NCI-H1694 treated with DMSO at 0.1 percent for 48 hours (cell line): ENCODE results near the gene ZNF584.
A peak's percentile ranks its signal among the peaks of the same experiment; 100 is the strongest.
"Not testable (repeated sequence)": the region's sequence is repeated elsewhere in the genome, so short reads cannot be mapped to it uniquely, and the experiment has no call there.

Source experiments
- DNase-seq: peaks from one replicate; lab custom pipeline; 2025; lab: John Stamatoyannopoulos, UW

Gene ZNF584

DNA sequence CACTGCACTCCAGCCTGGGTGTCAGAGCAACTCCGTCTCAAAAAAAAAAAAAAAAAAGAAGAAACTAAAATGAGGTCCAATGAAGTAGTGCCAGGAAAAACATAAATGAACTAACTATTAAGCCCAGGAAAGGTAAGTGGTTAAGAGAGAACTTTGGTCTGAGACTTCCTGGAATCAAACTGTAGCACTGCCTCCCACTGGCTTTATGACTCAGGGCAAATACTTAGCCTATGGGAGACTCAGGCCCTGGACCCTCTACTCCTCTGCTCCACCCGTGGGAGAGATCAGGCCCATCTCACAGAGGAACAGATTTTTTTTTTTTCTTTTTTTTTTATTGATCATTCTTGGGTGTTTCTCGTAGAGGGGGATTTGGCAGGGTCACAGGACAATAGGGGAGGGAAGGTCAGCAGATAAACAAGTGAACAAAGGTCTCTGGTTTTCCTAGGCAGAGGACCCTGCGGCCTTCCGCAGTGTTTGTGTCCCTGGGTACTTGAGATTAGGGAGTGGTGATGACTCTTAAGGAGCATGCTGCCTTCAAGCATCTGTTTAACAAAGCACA lies 4.5 kb upstream of the ZNF584 start:
- not testable (repeated sequence) for DNase-seq

DNA sequence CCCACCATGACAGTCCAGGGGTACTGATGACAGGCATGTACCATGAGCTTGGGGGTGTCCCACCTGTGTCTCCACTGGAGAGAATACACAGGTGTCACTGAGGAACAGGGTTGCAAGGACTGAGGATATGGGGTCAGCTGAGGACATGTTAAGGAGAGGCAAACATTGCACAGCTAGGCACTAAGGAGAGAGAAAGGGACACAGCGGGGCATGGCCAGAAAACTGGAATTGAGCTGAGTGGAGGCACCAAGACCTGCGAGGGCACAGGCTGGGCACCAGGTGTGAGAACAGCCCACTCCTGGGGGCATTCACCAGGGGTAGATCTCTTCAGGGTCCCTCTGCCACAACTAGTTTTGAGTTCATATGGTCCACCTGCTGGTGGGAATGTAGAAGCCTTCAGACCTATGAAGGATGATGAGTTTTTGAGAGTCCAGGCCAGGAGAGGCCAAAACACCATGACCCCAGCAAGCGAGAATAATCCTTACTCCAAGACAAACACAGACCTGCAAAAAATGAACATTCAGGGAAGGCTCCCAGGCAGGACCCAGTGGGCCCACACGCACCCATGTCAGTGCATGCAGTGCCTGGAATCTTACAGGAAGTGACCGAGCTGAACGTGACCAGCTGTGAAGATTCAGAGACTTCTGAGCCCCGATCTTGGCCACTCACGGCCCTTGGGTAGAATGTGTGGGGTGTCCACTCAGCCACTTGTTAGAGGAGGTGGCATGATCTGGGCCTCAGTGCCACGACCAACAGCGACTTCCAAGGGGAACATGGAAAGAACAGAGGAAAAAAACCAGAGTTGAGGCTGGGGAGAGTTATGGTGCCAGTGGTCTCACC lies 1.4 kb upstream of the ZNF584 start:
- DNase-seq = no peak

DNA sequence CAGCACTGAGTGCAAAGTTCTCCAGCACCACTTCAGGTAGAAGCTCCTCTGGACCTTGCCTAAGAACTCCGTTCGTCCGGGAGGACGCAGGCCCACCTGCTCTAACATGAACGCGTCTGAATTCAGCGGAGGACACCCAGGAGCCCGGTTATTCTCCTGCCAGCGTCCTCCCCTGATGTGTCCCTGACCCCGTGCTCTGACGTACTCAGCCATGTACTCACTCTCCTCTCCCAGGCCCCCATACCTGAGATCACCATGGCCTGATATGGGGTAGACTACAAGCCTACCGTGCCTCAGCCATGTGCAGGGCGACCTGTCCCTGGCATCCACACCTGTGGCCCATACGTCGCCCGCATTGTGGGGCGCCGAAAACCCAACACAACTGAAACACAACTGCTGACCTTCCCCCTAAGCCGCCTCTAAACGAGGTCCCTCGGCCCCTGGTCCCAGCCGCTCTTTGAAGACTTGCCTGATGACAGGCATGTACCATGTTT lies 744 bp upstream of the ZNF584 start:
- DNase-seq = no peak

- peak; percentile 26 for DNase-seq
Measured at GRCh38 chr19:58409010-58409790, 751 bp downstream of the ZNF584 start.

- no peak for DNase-seq
Measured at GRCh38 chr19:58416604-58417003, 8.2 kb downstream of the ZNF584 start.

GRCh38 chr19:58417071-58417470 lies 8.6 kb downstream of the ZNF584 start:
- DNase-seq = no peak

DNA sequence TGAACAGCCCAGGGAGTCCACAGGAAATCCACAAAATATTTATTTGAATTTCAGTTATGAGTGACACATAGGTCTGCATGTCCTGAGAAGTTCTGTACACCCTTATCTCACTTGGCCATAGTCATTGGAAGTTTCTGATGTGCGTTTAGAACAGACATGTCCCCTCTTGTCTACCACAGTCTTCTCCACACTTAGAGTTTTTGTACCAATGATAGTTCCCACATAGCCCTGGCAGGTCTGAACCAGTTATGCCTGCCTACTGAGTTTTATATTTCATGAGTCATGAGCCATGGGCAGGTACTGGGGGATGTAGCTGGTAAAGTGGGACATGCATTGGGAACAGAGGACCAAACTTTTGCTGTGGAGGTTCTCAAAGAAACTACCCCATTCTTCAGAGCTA lies 20.2 kb downstream of the ZNF584 start:
- DNase-seq = no peak

GRCh38 chr19:58429745-58430144 lies 21.3 kb downstream of the ZNF584 start:
- no peak for DNase-seq

DNA sequence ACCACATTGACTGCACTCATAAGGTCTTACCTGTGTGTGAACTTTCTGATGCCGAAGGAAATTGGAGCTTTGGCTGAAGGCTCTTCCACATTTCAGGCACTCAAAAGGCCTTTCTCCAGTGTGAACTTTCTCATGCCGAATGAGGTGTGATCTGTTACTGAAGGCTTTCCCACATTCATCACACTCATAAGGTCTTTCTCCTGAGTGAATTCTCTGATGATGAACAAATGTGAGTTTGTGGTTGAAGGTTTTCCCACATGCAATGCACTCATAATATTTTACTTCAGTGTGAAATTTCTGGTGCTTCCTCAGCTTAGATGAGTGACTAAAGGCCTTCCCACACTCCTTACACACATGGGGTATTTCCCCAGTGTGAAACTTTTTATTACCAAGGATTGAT lies 25.8 kb downstream of the ZNF584 start:
- no peak for DNase-seq

GRCh38 chr19:58439576-58440554 lies 31.4 kb downstream of the ZNF584 start, which contains the start of gene ZNF132:
Gene ZNF132 (minus strand): TSS chr19:58440153. CDS start chr19:58439821, 332 bp downstream.
- no peak for DNase-seq

DNA sequence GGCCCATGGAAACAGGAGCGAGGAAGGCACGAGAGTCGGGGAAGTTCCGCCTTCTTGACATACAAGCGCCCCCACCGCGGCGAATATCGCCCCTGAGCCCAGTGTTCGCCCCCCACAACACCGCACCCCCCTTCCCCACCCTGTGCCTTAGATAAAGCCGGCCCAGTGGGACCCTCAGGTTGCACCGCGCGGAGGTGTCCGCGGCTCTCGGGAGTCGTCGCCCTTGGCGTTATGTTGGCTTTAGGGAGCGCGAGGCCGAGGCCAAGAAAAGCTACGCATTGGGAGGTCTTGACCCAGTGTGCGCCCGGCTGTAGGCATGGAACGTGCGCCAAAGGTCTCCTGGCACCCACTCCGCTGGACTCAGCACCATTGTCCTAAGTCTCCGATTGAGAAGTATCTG lies 32.1 kb downstream of the ZNF584 start:
- no peak for DNase-seq

DNA sequence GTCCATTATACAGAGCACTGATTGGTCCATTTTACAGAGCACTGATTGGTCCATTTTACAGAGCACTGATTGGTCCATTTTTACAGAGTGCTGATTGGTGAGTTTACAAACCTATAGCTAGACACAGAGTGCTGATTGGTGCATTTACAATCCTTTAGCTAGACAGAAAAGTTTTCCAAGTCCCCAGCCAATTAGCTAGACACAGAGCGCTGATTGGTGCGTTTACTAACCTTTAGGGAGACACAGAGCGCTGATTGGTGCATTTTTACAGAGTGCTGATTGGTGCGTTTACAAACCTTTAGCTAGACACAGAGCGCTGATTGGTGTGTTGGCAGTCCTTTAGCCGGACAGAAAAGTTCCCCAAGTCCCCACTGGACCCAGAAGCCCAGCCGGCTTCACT lies 34.5 kb downstream of the ZNF584 start:
- DNase-seq = not testable (repeated sequence)

GRCh38 chr19:58448860-58449259 lies 40.4 kb downstream of the ZNF584 start:
- not testable (repeated sequence) for DNase-seq

DNA sequence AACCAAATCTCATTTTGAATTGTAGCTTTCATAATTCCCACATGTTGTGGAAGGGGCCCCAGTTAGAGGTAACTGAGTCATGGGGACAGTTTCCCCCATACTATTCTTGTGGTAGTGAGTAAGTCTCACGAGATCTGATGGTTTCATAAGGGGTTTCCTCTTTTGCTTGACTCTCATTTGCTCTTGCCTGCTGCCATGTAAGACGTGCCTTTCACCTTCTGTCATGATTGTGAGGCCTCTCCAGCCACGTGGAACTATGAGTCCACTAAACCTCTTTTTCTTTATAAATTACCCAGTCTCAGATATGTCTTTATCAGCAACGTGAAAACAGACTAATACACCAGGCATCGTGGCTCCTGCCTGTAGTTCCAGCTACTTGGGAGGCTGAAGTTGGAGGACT lies 41.5 kb downstream of the ZNF584 start:
- not testable (repeated sequence) for DNase-seq

- no peak for DNase-seq
Measured at GRCh38 chr19:58450856-58451357, 42.5 kb downstream of the ZNF584 start.

DNA sequence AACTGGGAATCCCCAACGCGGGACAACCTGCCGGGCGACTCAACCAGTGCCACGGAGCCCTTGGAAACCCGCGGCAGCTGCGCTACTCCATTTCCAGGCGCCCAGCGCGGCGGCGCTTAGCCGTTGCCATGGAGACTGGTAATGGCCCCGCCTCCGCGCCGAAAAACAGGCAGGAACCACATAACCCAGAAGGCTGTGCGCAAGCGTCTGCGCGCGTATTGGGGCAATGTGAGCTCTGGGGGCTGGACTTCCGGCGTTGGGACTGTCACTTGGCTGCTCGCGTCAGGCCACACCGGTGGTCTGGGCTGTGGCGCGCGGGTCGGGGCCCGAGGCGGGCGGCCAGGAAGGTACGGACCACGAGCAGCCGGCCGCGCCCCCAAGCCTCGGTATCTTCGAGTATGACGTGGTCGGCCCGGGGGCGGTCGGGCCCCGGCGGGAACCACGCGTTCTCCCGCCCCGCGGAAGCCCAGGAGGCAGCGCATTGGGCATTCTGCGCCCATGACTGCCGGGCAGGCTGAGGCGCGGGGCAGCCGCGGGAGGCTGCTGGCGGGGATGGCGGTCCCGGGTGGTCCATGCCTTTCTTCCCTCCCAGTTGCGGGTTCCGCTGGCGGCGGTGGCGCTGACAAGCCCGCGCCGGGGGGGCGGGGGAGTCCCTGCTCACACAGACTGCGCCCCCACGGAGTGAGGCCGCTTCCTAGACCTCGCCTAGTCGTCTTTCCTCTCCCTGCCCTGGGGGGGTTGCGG lies 43.1 kb downstream of the ZNF584 start, which contains the start of gene ZNF324B:
TSS of gene ZNF324B (plus strand) at position 265 of the 744 bp plus-strand sequence. CDS start 2,080 bp downstream, outside the sequence.
- DNase-seq = peak; percentile 94

DNA sequence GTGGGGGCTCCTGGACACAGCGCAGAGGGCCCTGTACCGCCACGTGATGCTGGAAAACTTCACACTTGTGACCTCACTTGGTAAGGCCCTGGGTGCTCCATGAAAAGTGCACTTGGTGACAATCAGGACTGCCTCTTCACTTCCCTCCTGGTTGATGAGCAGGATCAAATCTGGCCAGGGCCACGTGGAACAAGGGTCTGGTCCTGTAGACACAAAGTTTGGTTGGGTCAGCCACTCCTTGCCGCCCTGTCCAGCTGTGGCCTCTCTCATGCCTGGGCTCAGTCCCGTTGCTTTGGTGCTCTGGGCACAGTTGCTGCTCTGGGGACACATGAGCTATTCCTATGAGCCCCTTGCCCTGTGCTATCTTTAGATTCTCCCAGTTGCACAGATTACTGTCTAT lies 45.3 kb downstream of the ZNF584 start:
- DNase-seq = no peak

- DNase-seq = no peak
Measured at GRCh38 chr19:58455306-58455705, 46.9 kb downstream of the ZNF584 start.

- no peak for DNase-seq
Measured at GRCh38 chr19:58456111-58456510, 47.7 kb downstream of the ZNF584 start.

DNA sequence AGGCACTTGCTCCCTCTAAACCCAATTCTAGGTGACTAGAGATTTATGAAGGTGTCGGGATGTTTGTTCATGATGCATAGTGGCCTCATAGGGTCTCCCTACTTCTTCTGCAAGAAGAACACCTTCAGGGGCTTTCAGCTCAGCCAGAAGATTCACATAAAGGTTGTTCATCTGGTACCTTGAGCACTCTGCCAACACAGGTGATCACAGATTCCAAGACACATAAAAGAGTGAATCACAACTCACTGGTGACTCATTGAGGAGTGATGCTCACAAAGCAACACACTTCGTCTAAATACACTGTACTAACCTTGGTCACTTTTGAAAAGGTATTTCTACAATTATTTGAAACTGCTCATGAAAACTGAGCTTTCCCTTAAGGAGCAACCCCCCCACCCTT lies 51.6 kb downstream of the ZNF584 start:
- DNase-seq = no peak
